ENCODE measurements around the gene ZNF736.

Gene ZNF736

DNA sequence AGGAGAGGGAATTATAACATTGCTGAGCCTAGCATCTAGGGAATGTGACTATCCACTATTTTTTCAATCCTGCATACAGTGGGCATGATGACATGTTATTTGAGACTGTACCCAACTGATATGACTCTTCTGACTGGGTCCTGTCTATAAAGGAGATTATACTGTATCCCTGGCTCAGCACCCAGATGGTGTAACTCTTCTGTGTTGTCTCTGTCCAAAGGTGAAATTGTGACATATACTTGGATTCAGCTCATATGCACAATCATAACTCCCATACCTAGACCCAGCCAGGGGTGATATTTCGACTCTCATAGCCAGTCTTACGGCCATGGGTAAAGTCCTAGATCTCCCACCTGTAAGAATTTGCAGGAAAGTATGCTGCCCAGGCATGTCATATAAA, 59.3 kb downstream of the ZNF736 start:
- DNase-seq (ENCODE audit: low read depth, low spot score) = no peak
- H3K4me3 ChIP-seq (ENCODE audit: low read length) = no peak overlapping the region

DNA sequence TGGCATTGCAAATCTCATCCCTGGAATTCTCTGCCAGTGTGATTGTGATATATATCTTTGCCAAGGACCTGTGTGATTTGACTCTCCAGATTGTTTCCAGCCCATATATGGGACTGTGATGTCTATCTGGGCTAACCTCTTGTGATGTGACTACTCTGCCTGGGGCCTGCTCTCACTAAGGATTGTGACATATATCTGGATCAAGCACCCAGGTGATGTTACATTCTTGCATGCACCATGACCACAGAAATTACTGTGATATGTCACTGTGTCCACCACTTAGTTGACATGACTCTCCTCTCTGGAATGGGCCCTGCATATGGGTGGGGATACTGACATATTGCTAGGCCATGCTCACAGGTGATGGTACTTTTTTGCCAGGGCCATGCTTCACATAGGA, 86.6 kb downstream of the ZNF736 start:
- no peak overlapping the region for H3K4me3 ChIP-seq (ENCODE audit: low read length)
- no peak for DNase-seq (ENCODE audit: low read depth, low spot score)

Measured in Jurkat, Clone E6-1 (cell line).